SK-N-SH (cell line): ENCODE results near the gene CD3E.

ENCODE experiments used
- EP300 ChIP-seq, 2 experiments: IDR thresholded peaks; 2 replicates each; pipeline versions ENCODE4 v1.4.0 to v1.6.1; 2012; ENCODE audit warnings: borderline replicate concordance in 1 of 2, low read depth in 1 of 2, low read length in 1 of 2
- EZH2phosphoT487 ChIP-seq: fragments of 200-600 bp; sonication (generic); IDR thresholded peaks from 2 replicates; pipeline ENCODE4 v1.6.1; 2017; ENCODE audit warnings: low read depth, mixed run types, mild to moderate bottlenecking, antibody characterized with exemption, moderate library complexity, borderline replicate concordance
- JUND ChIP-seq: IDR thresholded peaks from 2 replicates; pipeline ENCODE4 v1.4.0; 2012
- NFIC ChIP-seq: IDR thresholded peaks from 2 replicates; pipeline ENCODE4 v1.4.0; 2012; ENCODE audit warnings: borderline replicate concordance
- RAD21 ChIP-seq: IDR thresholded peaks from 2 replicates; pipeline ENCODE4 v1.6.1; 2012; ENCODE audit warnings: mild to moderate bottlenecking, low read length
- RCOR1 ChIP-seq: fragments of 150-350 bp; IDR thresholded peaks from 2 replicates; pipeline ENCODE4 v1.6.1; 2017; ENCODE audit warnings: antibody characterized with exemption, low read length
- RXRA ChIP-seq: IDR thresholded peaks from 2 replicates; pipeline ENCODE4 v1.4.0; 2012; ENCODE audit warnings: low read depth, mild to moderate bottlenecking, borderline replicate concordance
- SMC3 ChIP-seq: IDR thresholded peaks from 2 replicates; pipeline ENCODE4 v1.6.1; 2012; ENCODE audit warnings: low read depth, low read length, improper control_type of control experiment
- TCF12 ChIP-seq: IDR thresholded peaks from 2 replicates; pipeline ENCODE4 v1.4.0; 2012
- TF ChIP-seq, protein P1 (sequence below): fragments of 200-600 bp; sonication (generic); IDR thresholded peaks from 2 replicates; pipeline ENCODE4 v1.6.1; 2017; ENCODE audit warnings: antibody characterized with exemption, mild to moderate bottlenecking, moderate library complexity
- TF ChIP-seq, protein P2 (sequence below): fragments of 150-350 bp; IDR thresholded peaks from 2 replicates; pipeline ENCODE4 v1.6.1; 2017; ENCODE audit warnings: antibody characterized with exemption, low read length, low read depth, borderline replicate concordance
- TF ChIP-seq, protein P3 (sequence below): IDR thresholded peaks from 2 replicates; pipeline ENCODE4 v1.4.0; 2012; ENCODE audit warnings: low read depth, borderline replicate concordance
- TF ChIP-seq, protein P4 (sequence below): IDR thresholded peaks from 2 replicates; pipeline ENCODE4 v1.4.0; 2012; ENCODE audit warnings: low read depth, borderline replicate concordance

DNA sequence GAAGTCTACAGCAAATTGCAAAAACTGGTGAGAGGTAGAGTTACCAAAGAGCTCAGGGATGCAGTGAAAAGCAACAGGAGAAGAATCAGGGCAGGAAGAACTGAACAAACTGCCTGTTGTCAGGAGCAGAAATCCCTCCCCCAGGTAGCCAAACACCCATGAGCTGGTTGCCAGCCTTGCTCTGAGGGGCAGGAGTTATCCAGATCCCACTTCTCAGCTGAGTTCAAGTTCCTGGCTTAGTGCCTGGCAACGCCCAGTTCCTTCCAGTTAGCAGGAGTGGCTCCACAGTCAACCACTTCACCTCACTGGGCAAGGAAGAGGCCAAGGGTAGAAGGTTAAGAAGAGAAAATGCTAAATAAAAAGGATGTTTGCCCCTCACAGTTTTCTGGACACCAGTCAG is 38.6 kb upstream of the CD3E start:
- TF ChIP-seq, protein P1, sequence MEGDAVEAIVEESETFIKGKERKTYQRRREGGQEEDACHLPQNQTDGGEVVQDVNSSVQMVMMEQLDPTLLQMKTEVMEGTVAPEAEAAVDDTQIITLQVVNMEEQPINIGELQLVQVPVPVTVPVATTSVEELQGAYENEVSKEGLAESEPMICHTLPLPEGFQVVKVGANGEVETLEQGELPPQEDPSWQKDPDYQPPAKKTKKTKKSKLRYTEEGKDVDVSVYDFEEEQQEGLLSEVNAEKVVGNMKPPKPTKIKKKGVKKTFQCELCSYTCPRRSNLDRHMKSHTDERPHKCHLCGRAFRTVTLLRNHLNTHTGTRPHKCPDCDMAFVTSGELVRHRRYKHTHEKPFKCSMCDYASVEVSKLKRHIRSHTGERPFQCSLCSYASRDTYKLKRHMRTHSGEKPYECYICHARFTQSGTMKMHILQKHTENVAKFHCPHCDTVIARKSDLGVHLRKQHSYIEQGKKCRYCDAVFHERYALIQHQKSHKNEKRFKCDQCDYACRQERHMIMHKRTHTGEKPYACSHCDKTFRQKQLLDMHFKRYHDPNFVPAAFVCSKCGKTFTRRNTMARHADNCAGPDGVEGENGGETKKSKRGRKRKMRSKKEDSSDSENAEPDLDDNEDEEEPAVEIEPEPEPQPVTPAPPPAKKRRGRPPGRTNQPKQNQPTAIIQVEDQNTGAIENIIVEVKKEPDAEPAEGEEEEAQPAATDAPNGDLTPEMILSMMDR, result no peak
- TF ChIP-seq EZH2phosphoT487 (no peak), SMC3 (no peak), RAD21 (no peak), TCF12 (no peak), NFIC (no peak), RXRA (no peak), JUND (no peak), RCOR1 (no peak), EP300 (IDR thresholded peaks at IDR 0.05; ENCODE audit: borderline replicate concordance in 1 of 2, low read depth in 1 of 2, low read length in 1 of 2) (no peak)
- TF ChIP-seq, protein P2, sequence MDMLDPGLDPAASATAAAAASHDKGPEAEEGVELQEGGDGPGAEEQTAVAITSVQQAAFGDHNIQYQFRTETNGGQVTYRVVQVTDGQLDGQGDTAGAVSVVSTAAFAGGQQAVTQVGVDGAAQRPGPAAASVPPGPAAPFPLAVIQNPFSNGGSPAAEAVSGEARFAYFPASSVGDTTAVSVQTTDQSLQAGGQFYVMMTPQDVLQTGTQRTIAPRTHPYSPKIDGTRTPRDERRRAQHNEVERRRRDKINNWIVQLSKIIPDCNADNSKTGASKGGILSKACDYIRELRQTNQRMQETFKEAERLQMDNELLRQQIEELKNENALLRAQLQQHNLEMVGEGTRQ, result no peak
- TF ChIP-seq, protein P3, sequence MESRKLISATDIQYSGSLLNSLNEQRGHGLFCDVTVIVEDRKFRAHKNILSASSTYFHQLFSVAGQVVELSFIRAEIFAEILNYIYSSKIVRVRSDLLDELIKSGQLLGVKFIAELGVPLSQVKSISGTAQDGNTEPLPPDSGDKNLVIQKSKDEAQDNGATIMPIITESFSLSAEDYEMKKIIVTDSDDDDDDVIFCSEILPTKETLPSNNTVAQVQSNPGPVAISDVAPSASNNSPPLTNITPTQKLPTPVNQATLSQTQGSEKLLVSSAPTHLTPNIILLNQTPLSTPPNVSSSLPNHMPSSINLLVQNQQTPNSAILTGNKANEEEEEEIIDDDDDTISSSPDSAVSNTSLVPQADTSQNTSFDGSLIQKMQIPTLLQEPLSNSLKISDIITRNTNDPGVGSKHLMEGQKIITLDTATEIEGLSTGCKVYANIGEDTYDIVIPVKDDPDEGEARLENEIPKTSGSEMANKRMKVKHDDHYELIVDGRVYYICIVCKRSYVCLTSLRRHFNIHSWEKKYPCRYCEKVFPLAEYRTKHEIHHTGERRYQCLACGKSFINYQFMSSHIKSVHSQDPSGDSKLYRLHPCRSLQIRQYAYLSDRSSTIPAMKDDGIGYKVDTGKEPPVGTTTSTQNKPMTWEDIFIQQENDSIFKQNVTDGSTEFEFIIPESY, result no peak
- TF ChIP-seq, protein P4, sequence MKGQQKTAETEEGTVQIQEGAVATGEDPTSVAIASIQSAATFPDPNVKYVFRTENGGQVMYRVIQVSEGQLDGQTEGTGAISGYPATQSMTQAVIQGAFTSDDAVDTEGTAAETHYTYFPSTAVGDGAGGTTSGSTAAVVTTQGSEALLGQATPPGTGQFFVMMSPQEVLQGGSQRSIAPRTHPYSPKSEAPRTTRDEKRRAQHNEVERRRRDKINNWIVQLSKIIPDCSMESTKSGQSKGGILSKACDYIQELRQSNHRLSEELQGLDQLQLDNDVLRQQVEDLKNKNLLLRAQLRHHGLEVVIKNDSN, result no peak
